Mucosa of descending colon (tissue), 3 donors: Measurements from ENCODE around the gene MYH7. TPM values are rescaled to one million over a fixed set of nuclear protein-coding genes. Genes with fewer than 3 reads are reported as not detected.

Experiments
- ATAC-seq: fragments of 200-7000 bp; cut with Tn5 transposase; one replicate; pipeline ENCODE4 v1.9.1; 2020; ENCODE audit warnings: mild to moderate bottlenecking, moderate library complexity
- DNase-seq, 3 donors: peaks; one replicate each; pipeline ENCODE4 v3.0.0-alpha.2; 2020
- H3K36me3 ChIP-seq: fragments of 200-600 bp; one replicate; pipeline ENCODE4 v1.8.0; 2021; ENCODE audit warnings: low read depth, mild to moderate bottlenecking
- H3K4me1 ChIP-seq: fragments of 200-600 bp; one replicate; pipeline ENCODE4 v1.8.0; 2021; ENCODE audit warnings: low read depth, mild to moderate bottlenecking
- H3K4me3 ChIP-seq: fragments of 200-600 bp; one replicate; pipeline ENCODE4 v1.8.0; 2021; ENCODE audit warnings: mild to moderate bottlenecking
- H3K9me3 ChIP-seq: fragments of 200-600 bp; one replicate; pipeline ENCODE4 v1.8.0; 2021; ENCODE audit warnings: mild to moderate bottlenecking
- intact Hi-C, 2 donors: fragments of 100-400 bp; cut with DNase I in 1 of 2; cut with micrococcal nuclease in 1 of 2; formaldehyde crosslinking; loops; one replicate each; pipeline versions ENCODE4 v1.11.0 to v1.11.1; 2022; cut with DNase I, micrococcal nuclease
- total RNA-seq, 3 donors: library from RNA; stranded (reverse); fragmentation: NEBNext Ultra II Directional in 2 of 3; extraction: Animal tissue kit (Norgen Biotek cat#: 25700) in 2 of 3; gene quantifications; one replicate each; pipeline versions ENCODE4 v1.2.1 to v1.2.4, GENCODE V29; 2021 to 2023
- TF ChIP-seq, protein P1 (sequence below): fragments of 200-600 bp; IDR thresholded peaks from one replicate; pipeline ENCODE4 v1.8.0; 2022; ENCODE audit warnings: antibody characterized with exemption, mild to moderate bottlenecking
- donor health status: DM: no; HTN: no; CAD: no; lungs with moderate emphysema.
- donor health status: DM: no; HTN: no; CAD: no.
- donor health status: DM: no; HTN: yes; CAD: no.

The MYH7 gene
- total RNA-seq, 3 donors from 2014 or later = 0.13 to 6.2 (median 1.2) TPM

DNA sequence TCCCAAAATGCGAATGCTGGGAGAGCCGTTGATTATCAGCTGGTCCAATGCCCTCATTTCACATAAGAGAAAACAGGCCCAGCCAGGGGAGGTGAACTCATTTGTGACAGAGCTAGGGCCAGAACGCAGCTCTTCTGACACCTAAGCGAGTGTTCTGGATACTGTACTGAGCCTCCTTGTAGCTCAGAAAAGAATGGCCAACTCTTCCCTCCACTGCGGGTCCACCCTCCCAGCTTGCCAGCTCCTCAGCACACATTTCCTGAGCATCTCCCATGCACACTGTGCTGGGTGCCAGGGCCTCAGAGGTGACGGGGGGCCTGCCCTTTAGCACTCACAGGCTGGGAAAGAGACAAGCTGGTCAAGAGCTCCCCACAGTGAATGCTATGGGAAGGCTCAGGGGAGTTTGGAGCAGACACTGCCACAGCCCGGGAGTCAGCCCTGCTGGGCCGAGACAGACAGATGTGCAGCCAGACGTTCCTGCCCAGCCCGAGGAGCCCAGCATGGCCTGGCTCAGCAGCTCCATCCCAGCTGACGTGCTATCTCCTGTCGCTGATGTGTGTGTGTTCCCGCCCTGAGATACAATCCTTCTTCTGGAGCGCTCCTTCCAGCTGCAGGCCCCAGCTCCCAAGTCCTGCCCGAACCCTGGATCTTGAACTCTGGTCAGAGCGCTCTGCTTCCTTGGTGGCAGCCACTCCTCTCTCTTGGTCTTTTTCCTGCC lies 55.1 kb downstream of the MYH7 start:
- peak; percentile 47 for ATAC-seq

GRCh38 chr14:23379366-23380196 lies 55.9 kb downstream of the MYH7 start:
- no peaks in the 10 kb centered on the region for H3K9me3 ChIP-seq
- no peaks in the 10 kb centered on the region for H3K4me1 ChIP-seq
- peak in 2 of 3 donors; percentile 74 to 81 for DNase-seq
- no peaks in the 10 kb centered on the region for H3K36me3 ChIP-seq
- peak; percentile 91 for ATAC-seq
- intact Hi-C loops = loop anchor here in 1 of 2 donors (5.0 kb wide), 1 partner anchor 52 kb away; no protein-coding TSS in a partner anchor
- TF ChIP-seq, protein P1, sequence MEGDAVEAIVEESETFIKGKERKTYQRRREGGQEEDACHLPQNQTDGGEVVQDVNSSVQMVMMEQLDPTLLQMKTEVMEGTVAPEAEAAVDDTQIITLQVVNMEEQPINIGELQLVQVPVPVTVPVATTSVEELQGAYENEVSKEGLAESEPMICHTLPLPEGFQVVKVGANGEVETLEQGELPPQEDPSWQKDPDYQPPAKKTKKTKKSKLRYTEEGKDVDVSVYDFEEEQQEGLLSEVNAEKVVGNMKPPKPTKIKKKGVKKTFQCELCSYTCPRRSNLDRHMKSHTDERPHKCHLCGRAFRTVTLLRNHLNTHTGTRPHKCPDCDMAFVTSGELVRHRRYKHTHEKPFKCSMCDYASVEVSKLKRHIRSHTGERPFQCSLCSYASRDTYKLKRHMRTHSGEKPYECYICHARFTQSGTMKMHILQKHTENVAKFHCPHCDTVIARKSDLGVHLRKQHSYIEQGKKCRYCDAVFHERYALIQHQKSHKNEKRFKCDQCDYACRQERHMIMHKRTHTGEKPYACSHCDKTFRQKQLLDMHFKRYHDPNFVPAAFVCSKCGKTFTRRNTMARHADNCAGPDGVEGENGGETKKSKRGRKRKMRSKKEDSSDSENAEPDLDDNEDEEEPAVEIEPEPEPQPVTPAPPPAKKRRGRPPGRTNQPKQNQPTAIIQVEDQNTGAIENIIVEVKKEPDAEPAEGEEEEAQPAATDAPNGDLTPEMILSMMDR = peak; percentile 80
- no peak overlapping the region for H3K4me3 ChIP-seq

More for the DNA sequence above, 55.1 kb downstream of the MYH7 start:
- Histone ChIP-seq H3K4me1 (no peaks in the 10 kb centered on the region), H3K36me3 (no peaks in the 10 kb centered on the region), H3K4me3 (no peak overlapping the region), H3K9me3 (no peaks in the 10 kb centered on the region)
- no peak for DNase-seq
- intact Hi-C loops = no loop called here
- TF ChIP-seq, protein P1 = no peak

GRCh38 chr14:23378612-23379220 lies 56.7 kb downstream of the MYH7 start:
- Histone ChIP-seq H3K4me1 (no peaks in the 10 kb centered on the region), H3K36me3 (no peaks in the 10 kb centered on the region), H3K4me3 (no peak overlapping the region), H3K9me3 (no peaks in the 10 kb centered on the region)
- ATAC-seq = no peak
- DNase-seq = no peak
- TF ChIP-seq, protein P1 = no peak
- intact Hi-C loops = loop anchor here in 1 of 2 donors (5.0 kb wide), 1 partner anchor 51 kb away; no protein-coding TSS in a partner anchor

- intact Hi-C loops = loop anchor here in 1 of 2 donors (5.0 kb wide), 1 partner anchor 51 kb away; no protein-coding TSS in a partner anchor
- no peak for ATAC-seq
- H3K4me3 ChIP-seq = no peak overlapping the region
- no peak for DNase-seq
- TF ChIP-seq, protein P1 = no peak
- no peaks in the 10 kb centered on the region for H3K36me3 ChIP-seq
- no peaks in the 10 kb centered on the region for H3K4me1 ChIP-seq
- no peaks in the 10 kb centered on the region for H3K9me3 ChIP-seq
These were observed 57.6 kb downstream of the MYH7 start for GRCh38 chr14:23377573-23378563.
